T-helper 1 cell treated with Interleukin-12 subunit alpha and Interleukin-12 subunit beta and Interleukin-4 antibody, amounts not matched to agents 30 μg/mL and 1 μg/mL, for 36 hours (primary cell): ENCODE data around the gene PPP1CA.

Experiments used
- H3K27ac Mint-ChIP-seq: one replicate; pipeline ENCODE4 v1.8.0; 2021; ENCODE audit warnings: mild to moderate bottlenecking, mixed read lengths
- H3K27me3 Mint-ChIP-seq: one replicate; pipeline ENCODE4 v1.8.0; 2021; ENCODE audit warnings: low read depth, mixed read lengths
- H3K36me3 Mint-ChIP-seq: one replicate; pipeline ENCODE4 v1.8.0; 2021; ENCODE audit warnings: low read depth, mixed read lengths
- H3K4me1 Mint-ChIP-seq: one replicate; pipeline ENCODE4 v1.8.0; 2021; ENCODE audit warnings: low read depth, mixed read lengths
- H3K4me3 Mint-ChIP-seq: one replicate; pipeline ENCODE4 v1.8.0; 2021; ENCODE audit warnings: mild to moderate bottlenecking, moderate library complexity, mixed read lengths
- H3K9me3 Mint-ChIP-seq: one replicate; pipeline ENCODE4 v1.8.0; 2021; ENCODE audit warnings: mixed read lengths

Gene PPP1CA

DNA sequence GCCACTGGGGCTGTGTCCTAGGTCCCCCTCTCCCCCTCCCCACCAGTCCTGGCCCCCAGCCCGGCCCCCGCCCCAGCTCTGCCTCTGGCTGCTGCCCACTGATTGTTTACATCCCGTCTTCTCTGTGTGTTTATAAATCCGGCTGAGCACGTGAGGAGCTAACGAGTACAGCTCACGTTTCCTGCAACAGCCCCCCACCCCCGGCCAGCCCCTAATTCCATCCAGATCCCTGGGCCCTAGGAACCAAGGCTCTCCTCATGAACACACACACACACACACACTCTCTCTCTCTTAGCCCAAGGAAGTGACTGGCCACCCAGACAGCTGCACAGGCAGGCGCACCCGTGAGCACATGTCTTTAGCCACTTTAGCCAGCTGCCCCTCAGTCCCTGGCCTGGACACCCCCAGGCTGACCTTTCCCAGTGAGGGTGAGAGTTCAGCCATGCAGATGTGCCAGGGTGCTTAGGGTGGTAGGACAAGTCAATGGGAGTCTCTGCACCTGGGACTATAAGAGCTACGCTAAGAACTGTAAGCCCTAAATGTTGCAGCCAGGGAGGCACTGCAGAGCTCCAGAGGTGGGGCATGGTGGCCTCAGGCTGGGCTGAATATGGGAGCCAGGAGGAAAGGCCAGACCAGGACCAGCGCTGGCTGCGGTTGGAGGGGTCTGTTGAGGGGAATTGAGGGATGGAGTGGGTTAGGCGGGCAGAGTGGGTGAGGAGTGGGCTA, 31.1 kb downstream of the PPP1CA start:
- no peaks in the 10 kb centered on the region for H3K9me3 Mint-ChIP-seq
- H3K27me3 Mint-ChIP-seq = peaks cover 70% of the 10 kb centered on the region
- H3K4me3 Mint-ChIP-seq = peak overlapping the region; percentile 52
- peaks cover 16% of the 10 kb centered on the region for H3K4me1 Mint-ChIP-seq
- no peak overlapping the region for H3K27ac Mint-ChIP-seq
- H3K36me3 Mint-ChIP-seq = no peaks in the 10 kb centered on the region

DNA sequence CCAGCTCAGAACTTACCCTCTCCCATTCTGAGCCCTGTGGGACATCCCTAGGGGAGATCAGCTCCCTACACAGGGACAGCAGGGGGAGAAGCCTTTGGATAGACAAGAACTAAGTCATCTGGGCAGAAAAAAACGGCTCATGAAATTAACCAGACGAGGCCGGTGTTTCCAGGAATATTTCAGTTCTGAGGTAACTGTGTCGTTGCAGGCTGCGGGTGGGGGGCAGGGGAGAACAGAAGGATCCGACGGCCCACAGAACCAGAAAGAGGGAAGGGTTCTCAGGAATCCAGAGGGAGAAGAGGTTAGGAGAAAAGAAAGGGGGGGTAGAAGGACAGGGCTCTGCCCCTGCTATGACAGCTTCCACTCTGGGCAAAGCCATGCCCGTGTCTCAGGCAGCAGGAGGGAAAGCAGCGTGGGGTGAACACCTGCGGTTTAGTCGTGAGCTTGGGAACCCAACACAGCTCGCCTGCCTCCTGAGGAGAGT, 31.8 kb downstream of the PPP1CA start:
- H3K27me3 Mint-ChIP-seq = peaks cover 67% of the 10 kb centered on the region
- no peaks in the 10 kb centered on the region for H3K36me3 Mint-ChIP-seq
- no peak overlapping the region for H3K4me3 Mint-ChIP-seq
- no peak overlapping the region for H3K27ac Mint-ChIP-seq
- no peaks in the 10 kb centered on the region for H3K9me3 Mint-ChIP-seq
- peaks cover 17% of the 10 kb centered on the region for H3K4me1 Mint-ChIP-seq

DNA sequence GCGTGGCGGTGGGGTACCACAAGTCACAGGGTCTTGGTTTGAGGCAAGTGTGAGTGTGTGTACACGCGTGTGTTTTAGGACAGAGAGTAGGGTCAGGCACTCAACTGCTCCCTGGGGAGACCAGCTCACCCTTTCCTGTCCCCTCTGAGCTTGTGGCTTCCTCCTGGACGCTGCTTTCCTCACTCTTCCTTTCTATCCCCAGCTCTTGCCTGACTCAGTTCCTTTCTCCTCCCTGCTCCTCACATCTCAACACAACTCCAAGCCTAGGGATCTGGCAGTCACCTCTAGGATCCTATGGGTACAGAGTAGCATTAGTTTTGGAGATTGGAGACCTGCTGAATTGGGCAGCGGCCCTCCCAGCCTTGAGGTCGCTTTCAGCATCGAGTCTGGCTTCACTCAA, 32.4 kb downstream of the PPP1CA start:
- H3K9me3 Mint-ChIP-seq = no peaks in the 10 kb centered on the region
- H3K4me1 Mint-ChIP-seq = peaks cover 20% of the 10 kb centered on the region
- H3K36me3 Mint-ChIP-seq = no peaks in the 10 kb centered on the region
- H3K27me3 Mint-ChIP-seq = peaks cover 65% of the 10 kb centered on the region
- H3K27ac Mint-ChIP-seq = no peak overlapping the region
- no peak overlapping the region for H3K4me3 Mint-ChIP-seq

- Mint-ChIP-seq H3K27me3 (peaks cover 59% of the 10 kb centered on the region), H3K36me3 (no peaks in the 10 kb centered on the region), H3K27ac (no peak overlapping the region), H3K4me1 (peaks cover 16% of the 10 kb centered on the region), H3K4me3 (no peak overlapping the region), H3K9me3 (no peaks in the 10 kb centered on the region)
Measured at GRCh38 chr11:67368621-67369020, 33.0 kb downstream of the PPP1CA start.

- Mint-ChIP-seq H3K4me3 (no peak overlapping the region), H3K9me3 (no peaks in the 10 kb centered on the region), H3K36me3 (no peaks in the 10 kb centered on the region), H3K27ac (no peak overlapping the region), H3K4me1 (peaks cover 15% of the 10 kb centered on the region), H3K27me3 (peaks cover 60% of the 10 kb centered on the region)
Measured at GRCh38 chr11:67367761-67368227, 33.9 kb downstream of the PPP1CA start.

DNA sequence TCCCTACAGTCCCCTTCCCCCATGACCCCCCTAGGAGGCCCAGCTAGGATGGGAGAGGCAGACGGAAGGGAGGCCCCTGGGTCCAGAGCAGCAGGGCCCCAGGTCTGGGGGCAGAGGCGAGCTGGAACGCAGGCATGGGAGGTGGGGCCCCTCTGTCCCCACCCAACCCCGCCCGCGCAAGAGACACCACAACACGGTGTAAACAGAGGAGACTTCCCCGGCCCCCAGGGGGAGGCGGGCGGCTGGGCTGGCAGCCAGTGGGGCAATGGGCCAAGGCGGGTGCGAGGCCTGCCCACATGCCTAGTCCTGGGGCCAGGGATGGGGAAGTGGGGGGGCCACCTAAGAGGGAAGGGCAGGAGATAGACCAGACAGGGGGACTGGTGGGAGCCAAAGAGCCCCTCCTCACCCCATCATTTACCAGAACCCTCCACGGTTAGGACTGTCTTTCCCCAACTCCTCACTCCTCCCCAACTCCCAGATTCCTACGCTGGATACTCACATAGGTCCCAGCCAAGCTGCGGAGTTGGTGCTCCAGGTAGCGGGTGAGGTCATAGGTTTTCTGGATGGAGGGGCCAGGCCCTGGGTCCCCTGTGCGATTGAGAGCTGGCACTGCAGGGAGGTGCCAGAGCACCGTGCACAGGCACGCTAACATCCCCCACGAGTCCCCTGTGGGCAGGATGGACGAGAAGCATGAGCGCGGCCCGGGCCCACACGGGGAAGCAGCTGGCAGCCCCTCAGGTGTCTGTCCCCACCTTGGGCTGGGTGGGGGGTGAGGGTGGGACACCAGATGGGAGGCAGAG, 34.5 kb downstream of the PPP1CA start:
- Mint-ChIP-seq H3K36me3 (no peaks in the 10 kb centered on the region), H3K4me3 (no peak overlapping the region), H3K27ac (no peak overlapping the region), H3K4me1 (peaks cover 15% of the 10 kb centered on the region), H3K27me3 (peaks cover 66% of the 10 kb centered on the region), H3K9me3 (no peaks in the 10 kb centered on the region)

- H3K4me3 Mint-ChIP-seq = no peak overlapping the region
- no peaks in the 10 kb centered on the region for H3K36me3 Mint-ChIP-seq
- H3K27me3 Mint-ChIP-seq = peaks cover 67% of the 10 kb centered on the region
- H3K4me1 Mint-ChIP-seq = peaks cover 15% of the 10 kb centered on the region
- no peak overlapping the region for H3K27ac Mint-ChIP-seq
- H3K9me3 Mint-ChIP-seq = no peaks in the 10 kb centered on the region
Measured at GRCh38 chr11:67366546-67366945, 35.1 kb downstream of the PPP1CA start.

DNA sequence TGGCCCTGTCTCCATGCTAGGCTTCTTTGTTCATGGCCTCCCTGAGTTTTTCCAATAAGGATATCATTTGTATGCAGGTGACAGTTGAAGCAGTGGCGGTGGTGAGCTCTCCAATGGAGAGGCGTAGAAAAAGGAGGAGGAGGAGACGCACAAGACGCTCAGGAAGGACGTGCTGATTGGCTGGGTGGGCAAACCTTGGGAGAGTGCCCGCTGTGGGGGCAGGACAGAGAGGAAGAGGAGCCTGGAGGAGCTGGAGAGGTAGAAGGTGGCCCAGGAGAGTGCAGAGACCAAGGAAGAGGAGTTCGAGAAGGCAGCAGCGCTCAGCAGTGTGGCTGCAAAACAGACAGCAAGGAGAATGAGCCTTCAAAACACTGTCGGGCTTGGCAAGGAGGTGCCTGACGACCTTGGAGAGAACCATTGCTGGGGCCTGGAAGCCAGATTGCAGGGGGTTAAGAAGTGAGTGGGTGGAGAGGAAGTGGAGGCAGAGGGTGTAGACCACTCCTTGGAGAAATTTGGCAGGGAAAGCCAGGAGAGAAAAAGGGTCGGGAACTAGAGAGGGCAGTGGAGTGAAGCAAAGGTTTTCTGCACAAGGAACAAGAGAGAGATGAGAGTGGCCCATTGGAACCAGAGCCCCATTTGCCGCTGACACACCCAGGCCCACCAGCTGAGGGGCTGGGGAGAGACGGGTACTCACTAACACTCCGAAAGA, 35.8 kb downstream of the PPP1CA start:
- Mint-ChIP-seq H3K27ac (no peak overlapping the region), H3K9me3 (no peaks in the 10 kb centered on the region), H3K36me3 (no peaks in the 10 kb centered on the region), H3K4me1 (peaks cover 15% of the 10 kb centered on the region), H3K27me3 (peaks cover 65% of the 10 kb centered on the region), H3K4me3 (no peak overlapping the region)

DNA sequence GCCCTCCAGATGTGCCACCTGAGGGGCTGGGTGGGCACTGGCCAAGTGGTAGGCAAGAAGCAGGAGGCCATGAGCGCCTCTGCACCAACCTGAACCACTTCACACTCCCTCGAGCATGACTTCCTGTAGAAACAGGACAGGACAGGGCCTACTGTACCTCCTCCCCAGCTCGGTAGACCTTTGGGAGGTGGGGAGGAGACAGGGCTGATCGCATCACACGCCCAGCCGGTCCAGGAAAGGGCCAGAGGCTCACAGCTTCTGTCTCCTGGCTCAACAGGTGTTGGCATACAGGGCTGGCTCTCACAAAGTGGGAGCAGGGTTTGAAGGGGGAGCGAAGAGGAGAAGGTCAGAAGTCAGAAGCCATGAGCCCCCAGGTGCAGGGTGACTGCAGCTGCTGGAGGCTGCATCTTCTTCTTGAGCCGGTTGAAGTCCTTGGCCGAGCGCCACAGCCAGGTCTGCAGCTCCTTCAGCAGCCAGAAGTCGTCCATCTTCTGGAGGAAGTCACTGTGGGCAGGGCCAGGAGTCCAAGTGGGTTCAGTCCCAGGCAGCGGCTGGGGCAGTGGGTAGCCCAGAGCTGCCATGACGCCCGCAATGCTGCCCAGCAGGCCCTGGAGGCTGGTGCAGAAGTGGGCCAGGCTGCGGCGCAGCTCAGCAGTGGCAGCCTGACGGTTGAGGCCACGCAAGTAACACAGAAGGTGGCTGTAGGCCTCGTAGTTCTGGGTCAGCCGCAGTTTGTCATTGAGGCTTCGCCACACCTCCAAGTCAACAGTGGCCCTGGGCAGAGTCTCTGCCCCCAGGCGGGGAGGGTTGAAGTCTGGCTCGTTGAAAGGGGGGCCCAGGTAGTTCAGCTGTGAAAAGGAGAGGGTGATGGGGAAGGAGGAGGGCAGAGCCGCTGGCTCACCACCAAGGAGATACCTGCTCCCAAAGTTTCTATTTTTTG, 36.6 kb downstream of the PPP1CA start:
- no peak overlapping the region for H3K27ac Mint-ChIP-seq
- no peak overlapping the region for H3K4me3 Mint-ChIP-seq
- no peaks in the 10 kb centered on the region for H3K9me3 Mint-ChIP-seq
- peaks cover 63% of the 10 kb centered on the region for H3K27me3 Mint-ChIP-seq
- H3K4me1 Mint-ChIP-seq = peaks cover 11% of the 10 kb centered on the region
- no peaks in the 10 kb centered on the region for H3K36me3 Mint-ChIP-seq

GRCh38 chr11:67364169-67364568, 37.5 kb downstream of the PPP1CA start:
- Mint-ChIP-seq H3K27ac (no peak overlapping the region), H3K4me1 (peaks cover 8% of the 10 kb centered on the region), H3K9me3 (no peaks in the 10 kb centered on the region), H3K36me3 (no peaks in the 10 kb centered on the region), H3K4me3 (no peak overlapping the region), H3K27me3 (peaks cover 55% of the 10 kb centered on the region)

GRCh38 chr11:67357831-67358670, 43.6 kb downstream of the PPP1CA start:
- no peaks in the 10 kb centered on the region for H3K9me3 Mint-ChIP-seq
- no peak overlapping the region for H3K27ac Mint-ChIP-seq
- no peaks in the 10 kb centered on the region for H3K36me3 Mint-ChIP-seq
- peaks cover 34% of the 10 kb centered on the region for H3K27me3 Mint-ChIP-seq
- H3K4me1 Mint-ChIP-seq = peaks cover 18% of the 10 kb centered on the region
- no peak overlapping the region for H3K4me3 Mint-ChIP-seq

DNA sequence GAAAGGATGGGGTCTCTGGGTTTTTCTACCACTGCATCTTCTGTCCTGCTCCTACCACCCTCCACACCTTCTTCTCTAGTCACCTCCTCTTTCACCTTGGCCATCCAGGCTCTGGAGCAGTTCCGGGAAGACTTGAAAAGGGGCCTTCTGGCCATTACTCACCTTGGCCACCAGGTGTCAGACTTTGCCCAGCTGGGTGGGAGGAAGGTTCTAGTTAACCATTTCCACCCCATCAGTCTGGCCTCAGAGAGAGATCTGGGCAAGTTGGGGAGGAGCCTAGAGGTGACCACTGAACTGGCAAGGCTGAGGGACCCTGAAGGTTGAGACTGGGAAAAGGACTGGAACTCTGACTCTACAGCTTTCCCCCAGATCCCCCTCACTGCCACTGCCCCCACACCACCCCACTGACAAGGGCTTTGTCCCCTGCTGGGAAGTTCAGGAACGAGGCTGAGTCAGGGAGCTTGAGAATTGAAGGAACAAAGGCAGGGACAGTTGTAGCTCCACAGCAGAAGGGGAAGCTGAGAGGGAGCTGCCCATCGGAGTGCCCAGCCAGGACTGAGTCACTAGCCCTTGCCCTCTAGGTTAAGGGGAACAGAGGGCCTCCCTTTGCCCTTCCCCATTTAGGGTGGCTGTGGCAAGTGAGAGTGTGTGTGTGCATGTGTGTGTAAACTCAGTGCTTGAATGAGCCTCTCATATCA, 44.6 kb downstream of the PPP1CA start:
- Mint-ChIP-seq H3K27me3 (peaks cover 24% of the 10 kb centered on the region), H3K27ac (peak overlapping the region; percentile 58), H3K36me3 (no peaks in the 10 kb centered on the region), H3K4me3 (peak overlapping the region; percentile 4), H3K9me3 (no peaks in the 10 kb centered on the region), H3K4me1 (peaks cover 22% of the 10 kb centered on the region)
